GM12878 (cell line): ENCODE data around the gene AGR3. TPM values are rescaled to one million over a fixed set of nuclear protein-coding genes. Genes with fewer than 3 reads are reported as not detected.

Source experiments
- ATAC-seq: fragments of 200-7000 bp; cut with Tn5 transposase; 3 replicates; pipeline ENCODE4 v1.9.1; 2020; ENCODE audit warnings: mild to moderate bottlenecking, moderate library complexity
- BruUV-seq: library from RNA; stranded (reverse); fragments of 400-500 nt; replicated peaks from 2 replicates; lab custom pipeline; 2021; lab: Mats Ljungman, UMichigan
- CTCF ChIA-PET: fragments of 300-600 bp; sonication (Branson Sonifier 250); formaldehyde crosslinking; extraction: SDS; loops from one replicate; lab custom pipeline; 2021; ENCODE audit warnings: inconsistent platforms; lab: Yijun Ruan, JAX
- POLR2A ChIA-PET: fragments of 350-600 bp; formaldehyde crosslinking; extraction: SDS; loops from one replicate; lab custom pipeline; 2021; ENCODE audit warnings: inconsistent platforms; lab: Charles Lee
- RAD21 ChIA-PET: fragments of 300-600 bp; sonication (Branson Sonifier 250); formaldehyde crosslinking; loops from one replicate; lab custom pipeline; 2023; ENCODE audit warnings: antibody characterized with exemption; ENCODE audit not compliant: unreplicated experiment; lab: Charles Lee
- SMC1A ChIA-PET: fragments of 300-600 bp; sonication (Branson Sonifier 250); formaldehyde crosslinking; loops from one replicate; lab custom pipeline; 2023; ENCODE audit not compliant: unreplicated experiment, uncharacterized antibody; lab: Charles Lee
- DNase-seq: peaks from one replicate; pipeline ENCODE4 v3.0.0-alpha.2; 2011; ENCODE audit warnings: low read depth, low spot score
- FAIRE-seq: peaks from 3 replicates; lab custom pipeline; 2011; peaks lifted over from hg19 to GRCh38; lab: Jason Lieb, UNC
- H2AFZ ChIP-seq: 2 replicates; pipeline ENCODE4 v1.6.0; 2011; ENCODE audit warnings: low read depth, low read length, control low read depth; ENCODE audit not compliant: control insufficient read depth
- H3K27ac ChIP-seq: 2 replicates; pipeline ENCODE4 v1.5.1; 2011; ENCODE audit warnings: control low read depth; ENCODE audit not compliant: control insufficient read depth, insufficient read depth
- H3K27me3 ChIP-seq, 2 experiments: replicated peaks in 1 of 2; 2 replicates each; pipeline versions ENCODE4 v1.6.0 to v1.6.1; 2011; ENCODE audit warnings: low read length in 1 of 2; ENCODE audit not compliant: control insufficient read depth in 2 of 2, insufficient read depth in 2 of 2
- H3K36me3 ChIP-seq, 2 experiments: 2 replicates each; pipeline ENCODE4 v1.5.1; 2011; ENCODE audit warnings: low read length in 1 of 2; ENCODE audit not compliant: control insufficient read depth in 2 of 2, insufficient read depth in 2 of 2
- H3K4me1 ChIP-seq: 2 replicates; pipeline ENCODE4 v1.6.1; 2011; ENCODE audit warnings: mild to moderate bottlenecking, low read length, moderate library complexity, mixed read lengths; ENCODE audit not compliant: control insufficient read depth, insufficient read depth
- H3K4me2 ChIP-seq: 2 replicates; pipeline ENCODE4 v1.6.0; 2011; ENCODE audit warnings: control low read depth; ENCODE audit not compliant: control insufficient read depth, insufficient read depth
- H3K4me3 ChIP-seq: fragments of 200-600 bp; sonication (generic); 2 replicates; pipeline ENCODE4 v1.5.1; 2016
- H3K79me2 ChIP-seq: 2 replicates; pipeline ENCODE4 v1.6.0; 2011; ENCODE audit warnings: low read length; ENCODE audit not compliant: control insufficient read depth, insufficient read depth
- H3K9ac ChIP-seq: 2 replicates; pipeline ENCODE4 v1.8.0; 2011; ENCODE audit warnings: low read length, control low read depth, mixed read lengths; ENCODE audit not compliant: control insufficient read depth, insufficient read depth
- H3K9me3 ChIP-seq: replicated peaks from 3 replicates; pipeline ENCODE4 v1.5.1; 2011; ENCODE audit warnings: mild to moderate bottlenecking, low read length; ENCODE audit not compliant: control insufficient read depth, insufficient read depth
- H4K20me1 ChIP-seq: 2 replicates; pipeline ENCODE4 v1.6.0; 2011; ENCODE audit not compliant: control insufficient read depth, insufficient read depth
- WGBS: methylation state at CpG from one replicate; pipeline ENCODE4 v1.1.6; 2016; ENCODE audit warnings: low lambda C conversion rate; ENCODE audit not compliant: insufficient replicate concordance, insufficient coverage; ENCODE audit errors: missing lambda C conversion rate; 5-methylcytosine and 5-hydroxymethylcytosine counted together
- in situ Hi-C: fragments of 300-500 bp; cut with MboI; formaldehyde crosslinking; loops from 9 replicates; pipeline ENCODE4 v1.14.3; 2018; ENCODE audit warnings: mixed read lengths
- intact Hi-C: fragments of 100-400 bp; cut with micrococcal nuclease; formaldehyde crosslinking; loops from one replicate; pipeline ENCODE4 v1.14.2; 2022; ENCODE audit not compliant: unreplicated experiment
- polyA plus RNA-seq, 11 experiments: library from polyadenylated mRNA; depleted of rRNA in 4 of 11; unstranded in 6 of 11; stranded (reverse) in 5 of 11; fragments of >200 nt; fragmentation: Nextera tagmentation in 4 of 11; fragmentation: Illumina TruSeq in 1 of 11; extraction: Ambion mirVana in 4 of 11; extraction: Trizol in 1 of 11; gene quantifications; 1 replicate in 1 of 11; 2 replicates in 10 of 11; pipeline versions ENCODE4 v1.2.1 to v1.2.3, GENCODE V29; 2011 to 2016; ENCODE audit warnings: inconsistent platforms in 2 of 11, missing spikeins in 2 of 11, low read depth in 1 of 11
- total RNA-seq, 4 experiments: library from RNA; depleted of rRNA in 3 of 4; stranded (reverse); fragments of >200 nt in 3 of 4; fragmentation: Illumina TruSeq in 1 of 4; extraction: Trizol in 1 of 4; gene quantifications; 2 replicates each; pipeline versions ENCODE4 v1.2.1 to v1.2.3, GENCODE V29; 2013 to 2021
- TF ChIP-seq, protein P1 (sequence below), 3 experiments: IDR thresholded peaks in 2 of 3; conservative IDR thresholded peaks in 1 of 3; 2 replicates each; pipeline ENCODE4 v1.5.1; 2011; ENCODE audit warnings: low read depth in 3 of 3, low read length in 3 of 3, mild to moderate bottlenecking in 3 of 3, control low read depth in 2 of 3, moderate library complexity in 2 of 3, inconsistent platforms in 1 of 3, mixed read lengths in 1 of 3; ENCODE audit not compliant: control insufficient read depth in 2 of 3, insufficient read depth in 1 of 3; ENCODE audit errors: extremely low read depth in 1 of 3
- TF ChIP-seq, protein P2 (sequence below): IDR thresholded peaks from 2 replicates; pipeline ENCODE4 v1.6.1; 2012; ENCODE audit warnings: mild to moderate bottlenecking, low read depth, low read length

Gene AGR3
- total and polyA plus RNA-seq, 10 of the 15 experiments (the other 5 are each of a cell fraction or from before 2014, with no cell fraction given): not detected

DNA sequence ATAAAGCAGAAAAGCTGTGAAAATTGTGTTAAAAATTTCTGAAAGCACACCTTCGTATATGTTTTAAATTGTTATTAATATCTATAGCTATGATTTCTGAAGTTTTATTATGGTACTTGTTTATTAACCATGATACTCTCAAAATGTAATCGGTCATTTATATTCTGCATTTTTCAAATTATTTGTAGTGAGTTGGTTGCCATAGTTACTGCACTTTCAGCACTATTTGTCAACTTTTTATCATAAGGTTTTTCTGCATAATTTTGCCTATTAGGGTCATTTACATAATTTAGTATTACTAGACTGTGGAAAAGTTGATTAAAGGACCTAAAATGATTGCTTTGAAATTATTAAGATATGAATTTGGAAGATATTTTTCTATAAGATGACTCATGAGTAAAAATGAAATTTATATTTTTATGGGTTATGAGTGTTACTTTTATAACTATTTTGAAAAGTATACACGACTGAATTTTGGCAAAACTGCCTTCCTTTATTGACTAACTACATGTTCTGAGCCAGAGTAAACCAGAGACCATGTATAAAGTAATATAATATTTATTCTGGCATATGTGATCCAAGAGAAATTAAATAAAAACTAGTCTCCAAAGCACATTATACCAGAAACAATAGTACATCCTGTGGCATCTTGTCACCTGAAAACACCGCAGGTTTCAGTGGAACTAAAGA, 69.1 kb downstream of the AGR3 start:
- Histone ChIP-seq H3K4me2 (no peak overlapping the region), H3K27ac (no peak overlapping the region), H3K4me1 (no peaks in the 10 kb centered on the region), H2AFZ (no peak overlapping the region), H3K27me3 (no peaks in the 10 kb centered on the region), H3K79me2 (no peaks in the 10 kb centered on the region), H4K20me1 (no peaks in the 10 kb centered on the region), H3K9me3 (no peaks in the 10 kb centered on the region), H3K9ac (no peak overlapping the region), H3K36me3 (no peaks in the 10 kb centered on the region), H3K4me3 (no peak overlapping the region)
- no peak for DNase-seq
- in situ Hi-C loops: no loop called here
- TF ChIP-seq, protein P1, sequence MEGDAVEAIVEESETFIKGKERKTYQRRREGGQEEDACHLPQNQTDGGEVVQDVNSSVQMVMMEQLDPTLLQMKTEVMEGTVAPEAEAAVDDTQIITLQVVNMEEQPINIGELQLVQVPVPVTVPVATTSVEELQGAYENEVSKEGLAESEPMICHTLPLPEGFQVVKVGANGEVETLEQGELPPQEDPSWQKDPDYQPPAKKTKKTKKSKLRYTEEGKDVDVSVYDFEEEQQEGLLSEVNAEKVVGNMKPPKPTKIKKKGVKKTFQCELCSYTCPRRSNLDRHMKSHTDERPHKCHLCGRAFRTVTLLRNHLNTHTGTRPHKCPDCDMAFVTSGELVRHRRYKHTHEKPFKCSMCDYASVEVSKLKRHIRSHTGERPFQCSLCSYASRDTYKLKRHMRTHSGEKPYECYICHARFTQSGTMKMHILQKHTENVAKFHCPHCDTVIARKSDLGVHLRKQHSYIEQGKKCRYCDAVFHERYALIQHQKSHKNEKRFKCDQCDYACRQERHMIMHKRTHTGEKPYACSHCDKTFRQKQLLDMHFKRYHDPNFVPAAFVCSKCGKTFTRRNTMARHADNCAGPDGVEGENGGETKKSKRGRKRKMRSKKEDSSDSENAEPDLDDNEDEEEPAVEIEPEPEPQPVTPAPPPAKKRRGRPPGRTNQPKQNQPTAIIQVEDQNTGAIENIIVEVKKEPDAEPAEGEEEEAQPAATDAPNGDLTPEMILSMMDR (IDR thresholded peaks at IDR 0.05 in 2 of 3, conservative IDR thresholded peaks at IDR 0.05 in 1 of 3; ENCODE audit: control insufficient read depth in 2 of 3, extremely low read depth in 1 of 3, insufficient read depth in 1 of 3, low read depth in 3 of 3, low read length in 3 of 3): no peak
- TF ChIP-seq, protein P2, sequence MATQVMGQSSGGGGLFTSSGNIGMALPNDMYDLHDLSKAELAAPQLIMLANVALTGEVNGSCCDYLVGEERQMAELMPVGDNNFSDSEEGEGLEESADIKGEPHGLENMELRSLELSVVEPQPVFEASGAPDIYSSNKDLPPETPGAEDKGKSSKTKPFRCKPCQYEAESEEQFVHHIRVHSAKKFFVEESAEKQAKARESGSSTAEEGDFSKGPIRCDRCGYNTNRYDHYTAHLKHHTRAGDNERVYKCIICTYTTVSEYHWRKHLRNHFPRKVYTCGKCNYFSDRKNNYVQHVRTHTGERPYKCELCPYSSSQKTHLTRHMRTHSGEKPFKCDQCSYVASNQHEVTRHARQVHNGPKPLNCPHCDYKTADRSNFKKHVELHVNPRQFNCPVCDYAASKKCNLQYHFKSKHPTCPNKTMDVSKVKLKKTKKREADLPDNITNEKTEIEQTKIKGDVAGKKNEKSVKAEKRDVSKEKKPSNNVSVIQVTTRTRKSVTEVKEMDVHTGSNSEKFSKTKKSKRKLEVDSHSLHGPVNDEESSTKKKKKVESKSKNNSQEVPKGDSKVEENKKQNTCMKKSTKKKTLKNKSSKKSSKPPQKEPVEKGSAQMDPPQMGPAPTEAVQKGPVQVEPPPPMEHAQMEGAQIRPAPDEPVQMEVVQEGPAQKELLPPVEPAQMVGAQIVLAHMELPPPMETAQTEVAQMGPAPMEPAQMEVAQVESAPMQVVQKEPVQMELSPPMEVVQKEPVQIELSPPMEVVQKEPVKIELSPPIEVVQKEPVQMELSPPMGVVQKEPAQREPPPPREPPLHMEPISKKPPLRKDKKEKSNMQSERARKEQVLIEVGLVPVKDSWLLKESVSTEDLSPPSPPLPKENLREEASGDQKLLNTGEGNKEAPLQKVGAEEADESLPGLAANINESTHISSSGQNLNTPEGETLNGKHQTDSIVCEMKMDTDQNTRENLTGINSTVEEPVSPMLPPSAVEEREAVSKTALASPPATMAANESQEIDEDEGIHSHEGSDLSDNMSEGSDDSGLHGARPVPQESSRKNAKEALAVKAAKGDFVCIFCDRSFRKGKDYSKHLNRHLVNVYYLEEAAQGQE: no peak
- POLR2A ChIA-PET: no interaction called here
- CTCF ChIA-PET: interaction anchor here (2.8 kb wide), 1 partner anchor 11 kb away, joined by 9 read pairs; no protein-coding TSS in a partner anchor
- intact Hi-C loops: no loop called here
- no peak for FAIRE-seq
- BruUV-seq: no TSS peak
- no peak for ATAC-seq
- SMC1A ChIA-PET: interaction anchor here (0.6 to 1.3 kb wide), 2 partner anchors 11 to 739 kb away, joined by 3 read pairs; no protein-coding TSS in a partner anchor
- 37% methylated on average over 4 of the region's 4 CpGs for WGBS
- RAD21 ChIA-PET: no interaction called here
